Measurements from ENCODE around the gene ARHGEF16.

The ARHGEF16 gene

GRCh38 chr1:3481046-3481445, 26.6 kb downstream of the ARHGEF16 start:
- no peaks in the 10 kb centered on the region for H3K4me1 ChIP-seq
- no peaks in the 10 kb centered on the region for H3K9me3 ChIP-seq (ENCODE audit: control insufficient read depth, low read length)
- no peaks in the 10 kb centered on the region for H3K27me3 ChIP-seq (ENCODE audit: control insufficient read depth, insufficient read depth, low read length)
- no peak overlapping the region for H3K4me2 ChIP-seq (ENCODE audit: low read length)
- H3K4me3 ChIP-seq (ENCODE audit: low read depth, low read length), result no peak overlapping the region
- H3K36me3 ChIP-seq (ENCODE audit: control insufficient read depth, insufficient read depth, low read length), result no peaks in the 10 kb centered on the region
- no peaks in the 10 kb centered on the region for H3K79me2 ChIP-seq
- no peak overlapping the region for H2AFZ ChIP-seq
- H3K9ac ChIP-seq, result no peak overlapping the region
- no peak overlapping the region for H3K27ac ChIP-seq
- TF ChIP-seq, protein P1, sequence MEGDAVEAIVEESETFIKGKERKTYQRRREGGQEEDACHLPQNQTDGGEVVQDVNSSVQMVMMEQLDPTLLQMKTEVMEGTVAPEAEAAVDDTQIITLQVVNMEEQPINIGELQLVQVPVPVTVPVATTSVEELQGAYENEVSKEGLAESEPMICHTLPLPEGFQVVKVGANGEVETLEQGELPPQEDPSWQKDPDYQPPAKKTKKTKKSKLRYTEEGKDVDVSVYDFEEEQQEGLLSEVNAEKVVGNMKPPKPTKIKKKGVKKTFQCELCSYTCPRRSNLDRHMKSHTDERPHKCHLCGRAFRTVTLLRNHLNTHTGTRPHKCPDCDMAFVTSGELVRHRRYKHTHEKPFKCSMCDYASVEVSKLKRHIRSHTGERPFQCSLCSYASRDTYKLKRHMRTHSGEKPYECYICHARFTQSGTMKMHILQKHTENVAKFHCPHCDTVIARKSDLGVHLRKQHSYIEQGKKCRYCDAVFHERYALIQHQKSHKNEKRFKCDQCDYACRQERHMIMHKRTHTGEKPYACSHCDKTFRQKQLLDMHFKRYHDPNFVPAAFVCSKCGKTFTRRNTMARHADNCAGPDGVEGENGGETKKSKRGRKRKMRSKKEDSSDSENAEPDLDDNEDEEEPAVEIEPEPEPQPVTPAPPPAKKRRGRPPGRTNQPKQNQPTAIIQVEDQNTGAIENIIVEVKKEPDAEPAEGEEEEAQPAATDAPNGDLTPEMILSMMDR (IDR thresholded peaks at IDR 0.05), result no peak

DNA sequence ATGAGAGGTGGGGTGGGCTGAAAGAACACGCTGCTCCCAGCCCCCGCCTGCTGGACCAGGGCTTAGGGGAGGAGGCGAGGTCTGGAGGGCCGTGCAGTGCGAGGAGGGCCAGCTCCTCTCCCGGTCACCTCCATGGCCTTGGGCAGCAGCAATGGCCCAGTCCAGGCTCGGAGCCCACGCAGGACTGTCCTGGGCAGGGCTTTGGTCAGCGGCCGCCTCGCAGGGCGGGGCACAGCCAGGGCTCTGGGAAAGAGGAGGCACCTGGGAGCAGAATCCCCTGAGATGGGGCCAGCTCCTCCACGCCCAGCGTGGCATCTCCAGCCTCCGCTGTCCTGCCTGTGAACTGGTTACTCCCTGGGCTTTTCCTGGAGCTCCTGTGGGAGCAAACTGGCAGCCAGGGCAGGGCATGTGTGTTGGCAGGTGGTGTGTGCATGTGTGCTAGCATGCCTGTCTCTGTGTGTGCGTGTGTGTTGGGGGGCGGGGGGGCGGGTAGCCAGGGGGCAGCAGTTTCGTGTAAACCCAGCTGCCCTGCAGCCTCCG, 27.4 kb downstream of the ARHGEF16 start:
- H3K36me3 ChIP-seq (ENCODE audit: control insufficient read depth, insufficient read depth, low read length), result no peaks in the 10 kb centered on the region
- no peak overlapping the region for H3K9ac ChIP-seq
- TF ChIP-seq, protein P1 (IDR thresholded peaks at IDR 0.05), result no peak
- no peaks in the 10 kb centered on the region for H3K27me3 ChIP-seq (ENCODE audit: control insufficient read depth, insufficient read depth, low read length)
- H3K27ac ChIP-seq, result no peak overlapping the region
- no peak overlapping the region for H3K4me2 ChIP-seq (ENCODE audit: low read length)
- no peak overlapping the region for H2AFZ ChIP-seq
- H3K4me1 ChIP-seq, result no peaks in the 10 kb centered on the region
- H3K9me3 ChIP-seq (ENCODE audit: control insufficient read depth, low read length), result no peaks in the 10 kb centered on the region
- no peak overlapping the region for H3K4me3 ChIP-seq (ENCODE audit: low read depth, low read length)
- H3K79me2 ChIP-seq, result no peaks in the 10 kb centered on the region

DNA sequence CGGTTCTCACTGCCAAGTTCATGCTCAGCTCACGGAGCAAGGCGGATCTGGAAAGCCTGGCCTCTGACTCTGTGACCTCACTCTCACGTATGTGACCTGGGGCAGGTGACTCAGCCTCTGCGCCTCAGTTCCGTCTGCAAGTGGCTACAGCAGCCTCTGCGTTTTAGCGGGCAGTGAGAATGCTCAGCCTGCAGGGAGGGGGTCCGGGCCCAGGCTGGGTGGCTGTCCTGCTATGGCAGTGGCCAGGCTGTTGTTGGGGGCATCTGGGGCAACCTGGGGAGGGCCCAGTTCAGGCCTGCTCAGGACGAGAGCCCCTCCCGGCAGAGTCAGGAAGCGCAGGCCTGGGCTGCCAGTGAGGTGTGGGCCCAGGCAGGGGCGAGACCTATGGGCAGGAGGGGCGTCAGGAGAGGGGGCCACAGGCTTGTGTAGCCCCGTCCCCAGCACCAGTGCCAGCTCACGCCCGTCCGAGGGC, 27.9 kb downstream of the ARHGEF16 start:
- H3K9me3 ChIP-seq (ENCODE audit: control insufficient read depth, low read length), result no peaks in the 10 kb centered on the region
- H3K27me3 ChIP-seq (ENCODE audit: control insufficient read depth, insufficient read depth, low read length), result no peaks in the 10 kb centered on the region
- no peak overlapping the region for H3K4me3 ChIP-seq (ENCODE audit: low read depth, low read length)
- no peak overlapping the region for H2AFZ ChIP-seq
- no peak overlapping the region for H3K4me2 ChIP-seq (ENCODE audit: low read length)
- H3K36me3 ChIP-seq (ENCODE audit: control insufficient read depth, insufficient read depth, low read length), result no peaks in the 10 kb centered on the region
- TF ChIP-seq, protein P1 (IDR thresholded peaks at IDR 0.05), result no peak
- no peak overlapping the region for H3K9ac ChIP-seq
- no peaks in the 10 kb centered on the region for H3K79me2 ChIP-seq
- H3K4me1 ChIP-seq, result no peaks in the 10 kb centered on the region
- H3K27ac ChIP-seq, result no peak overlapping the region

DNA sequence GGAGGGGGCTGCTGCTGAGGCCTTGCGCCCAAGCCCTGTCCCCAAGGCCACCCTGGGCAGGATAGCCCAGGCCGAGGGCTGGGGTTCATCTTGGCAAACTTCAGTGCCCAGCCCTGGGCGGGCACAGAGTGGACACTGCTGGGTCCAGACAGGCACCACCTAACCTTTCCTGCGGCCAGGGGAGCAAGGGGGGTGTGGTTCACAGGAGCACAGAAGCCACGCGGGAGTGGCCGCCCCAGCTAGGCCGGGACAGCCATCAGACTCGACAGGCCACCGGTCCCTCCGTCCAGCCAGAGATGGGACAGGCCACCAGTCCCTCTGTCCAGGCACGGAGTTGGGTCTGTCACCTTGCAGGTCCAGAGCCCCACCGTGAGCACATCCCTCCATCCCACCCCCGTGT, 28.9 kb downstream of the ARHGEF16 start:
- TF ChIP-seq, protein P1 (IDR thresholded peaks at IDR 0.05), result no peak

GRCh38 chr1:3483801-3484444, 29.5 kb downstream of the ARHGEF16 start:
- Histone ChIP-seq H3K36me3 (ENCODE audit: control insufficient read depth, insufficient read depth, low read length) (no peaks in the 10 kb centered on the region), H3K4me3 (ENCODE audit: low read depth, low read length) (no peak overlapping the region), H3K27me3 (ENCODE audit: control insufficient read depth, insufficient read depth, low read length) (no peaks in the 10 kb centered on the region), H3K9ac (no peak overlapping the region), H3K79me2 (no peaks in the 10 kb centered on the region), H3K4me1 (peaks cover under 1% of the 10 kb centered on the region), H2AFZ (no peak overlapping the region), H3K9me3 (ENCODE audit: control insufficient read depth, low read length) (peaks cover 2% of the 10 kb centered on the region), H3K4me2 (ENCODE audit: low read length) (no peak overlapping the region), H3K27ac (no peak overlapping the region)
- TF ChIP-seq, protein P1 (IDR thresholded peaks at IDR 0.05), result peak; percentile 68

More for the DNA sequence above, 28.9 kb downstream of the ARHGEF16 start:
- Histone ChIP-seq H3K36me3 (ENCODE audit: control insufficient read depth, insufficient read depth, low read length) (no peaks in the 10 kb centered on the region), H2AFZ (no peak overlapping the region), H3K27me3 (ENCODE audit: control insufficient read depth, insufficient read depth, low read length) (no peaks in the 10 kb centered on the region), H3K4me1 (no peaks in the 10 kb centered on the region), H3K4me3 (ENCODE audit: low read depth, low read length) (no peak overlapping the region), H3K79me2 (no peaks in the 10 kb centered on the region), H3K4me2 (ENCODE audit: low read length) (no peak overlapping the region), H3K27ac (no peak overlapping the region), H3K9ac (no peak overlapping the region), H3K9me3 (ENCODE audit: control insufficient read depth, low read length) (peaks cover 1% of the 10 kb centered on the region)
